ENCODE data around the gene PCA3.
"Not testable (repeated sequence)": the region's sequence is repeated elsewhere in the genome, so short reads cannot be mapped to it uniquely, and the experiment has no call there.

The PCA3 gene

GRCh38 chr9:76764138-76764537 lies at the start of gene PCA3:
Gene PCA3 (plus strand): TSS chr9:76764438.
- no peak for DNase-seq (ENCODE audit: low read depth)

- DNase-seq (ENCODE audit: low read depth): no peak
Observed at GRCh38 chr9:76716085-76716672, 48.1 kb upstream of the PCA3 start.

GRCh38 chr9:76717176-76717575 lies 47.1 kb upstream of the PCA3 start:
- no peak for DNase-seq (ENCODE audit: low read depth)

GRCh38 chr9:76717613-76718012 lies 46.6 kb upstream of the PCA3 start:
- no peak for DNase-seq (ENCODE audit: low read depth)

- DNase-seq (ENCODE audit: low read depth): no peak
Observed at GRCh38 chr9:76718166-76718565, 46.1 kb upstream of the PCA3 start.

GRCh38 chr9:76720245-76720644 lies 44.0 kb upstream of the PCA3 start:
- no peak for DNase-seq (ENCODE audit: low read depth)

- no peak for DNase-seq (ENCODE audit: low read depth)
Observed at GRCh38 chr9:76725011-76725546, 39.2 kb upstream of the PCA3 start.

- DNase-seq (ENCODE audit: low read depth): no peak
Observed at GRCh38 chr9:76725885-76726284, 38.4 kb upstream of the PCA3 start.

- no peak for DNase-seq (ENCODE audit: low read depth)
Observed at GRCh38 chr9:76729116-76729515, 35.1 kb upstream of the PCA3 start.

- no peak for DNase-seq (ENCODE audit: low read depth)
Observed at GRCh38 chr9:76729980-76730737, 34.1 kb upstream of the PCA3 start.

- no peak for DNase-seq (ENCODE audit: low read depth)
Observed at GRCh38 chr9:76730801-76731200, 33.4 kb upstream of the PCA3 start.

- DNase-seq (ENCODE audit: low read depth): no peak
Observed at GRCh38 chr9:76732341-76732958, 31.8 kb upstream of the PCA3 start.

- DNase-seq (ENCODE audit: low read depth): no peak
Observed at GRCh38 chr9:76733096-76733495, 31.1 kb upstream of the PCA3 start.

GRCh38 chr9:76734716-76735115 lies 29.5 kb upstream of the PCA3 start:
- no peak for DNase-seq (ENCODE audit: low read depth)

GRCh38 chr9:76737154-76737902 lies 26.9 kb upstream of the PCA3 start:
- no peak for DNase-seq (ENCODE audit: low read depth)

GRCh38 chr9:76738402-76738801 lies 25.8 kb upstream of the PCA3 start:
- DNase-seq (ENCODE audit: low read depth): no peak

- no peak for DNase-seq (ENCODE audit: low read depth)
Observed at GRCh38 chr9:76741524-76741923, 22.7 kb upstream of the PCA3 start.

- not testable (repeated sequence) for DNase-seq (ENCODE audit: low read depth)
Observed at GRCh38 chr9:76742890-76743289, 21.3 kb upstream of the PCA3 start.

- no peak for DNase-seq (ENCODE audit: low read depth)
Observed at GRCh38 chr9:76743931-76744330, 20.3 kb upstream of the PCA3 start.

GRCh38 chr9:76744336-76744735 lies 19.9 kb upstream of the PCA3 start:
- DNase-seq (ENCODE audit: low read depth): no peak

GRCh38 chr9:76751001-76751400 lies 13.2 kb upstream of the PCA3 start:
- no peak for DNase-seq (ENCODE audit: low read depth)

GRCh38 chr9:76756268-76756640 lies 8.0 kb upstream of the PCA3 start:
- no peak for DNase-seq (ENCODE audit: low read depth)
